Measurements from ENCODE around the gene ARHGAP26. TPM values are rescaled to one million over a fixed set of nuclear protein-coding genes. Genes with fewer than 3 reads are reported as not detected.
A peak's percentile ranks its signal among the peaks of the same experiment; 100 is the strongest.

The ARHGAP26 gene
- total and polyA plus RNA-seq, 12 donors: 7.5 to 45.8 (median 37.2) TPM

- DNase-seq (peak; percentile 50 to 73), ATAC-seq (peak in 7 of 8 donors; percentile 63 to 97 (median 87))
- H3K4me1 ChIP-seq: peaks cover 8 to 48% (median 31%) of the 10 kb centered on the region in 9 donors
- no peaks in the 10 kb centered on the region for H3K9me3 ChIP-seq
- H3K36me3 ChIP-seq: no peaks in the 10 kb centered on the region
- TF ChIP-seq CTCF (IDR thresholded peaks at IDR 0.05): no peak
- H3K27ac ChIP-seq: peak overlapping the region; percentile 18 to 86 (median 64)
- intact Hi-C loops (cut with DNase I): loop anchor here in 3 of 10 donors (2.0 to 10.0 kb wide), 3 partner anchors 16 to 122 kb away; no protein-coding TSS in a partner anchor
- no peaks in the 10 kb centered on the region for H3K27me3 ChIP-seq
- no peak overlapping the region for H3K4me3 ChIP-seq
- WGBS, 2 donors: 4 to 12% methylated on average over 3 of the region's 3 CpGs
Observed at GRCh38 chr5:142753116-142753631, 17.0 kb upstream of the ARHGAP26 start.

- WGBS, 2 donors: 81 to 84% methylated on average over 3 of the region's 3 CpGs
- TF ChIP-seq CTCF (IDR thresholded peaks at IDR 0.05): no peak
- Histone ChIP-seq H3K27ac (peak overlapping the region in 8 of 10 donors; percentile 46 to 86 (median 71)), H3K4me3 (no peak overlapping the region), H3K36me3 (no peaks in the 10 kb centered on the region), H3K4me1 (peaks cover 8 to 47% (median 31%) of the 10 kb centered on the region in 9 donors), H3K27me3 (no peaks in the 10 kb centered on the region), H3K9me3 (no peaks in the 10 kb centered on the region)
- intact Hi-C loops (cut with DNase I): loop anchor here in 3 of 10 donors (5.0 to 10.0 kb wide), 2 partner anchors 37 to 121 kb away; no protein-coding TSS in a partner anchor
- ATAC-seq (peak in 3 of 8 donors; percentile 12 to 38 (median 17)), DNase-seq (no peak)
Observed at GRCh38 chr5:142754031-142754430, 16.1 kb upstream of the ARHGAP26 start.

GRCh38 chr5:142756576-142756975, 13.6 kb upstream of the ARHGAP26 start:
- Histone ChIP-seq H3K27ac (no peak overlapping the region), H3K4me3 (no peak overlapping the region), H3K36me3 (no peaks in the 10 kb centered on the region), H3K9me3 (no peaks in the 10 kb centered on the region), H3K4me1 (peaks cover 8 to 33% (median 25%) of the 10 kb centered on the region in 9 donors), H3K27me3 (no peaks in the 10 kb centered on the region)
- 64 to 77% methylated on average over 3 of the region's 3 CpGs for WGBS, 2 donors
- no peak for TF ChIP-seq CTCF (IDR thresholded peaks at IDR 0.05)
- intact Hi-C loops (cut with DNase I): loop anchor here in 2 of 10 donors (10.0 kb wide), 1 partner anchor 118 kb away; no protein-coding TSS in a partner anchor
- ATAC-seq (no peak), DNase-seq (no peak)

- Histone ChIP-seq H3K36me3 (no peaks in the 10 kb centered on the region), H3K27me3 (no peaks in the 10 kb centered on the region), H3K27ac (no peak overlapping the region), H3K4me3 (no peak overlapping the region), H3K9me3 (no peaks in the 10 kb centered on the region), H3K4me1 (peaks cover 8 to 29% (median 17%) of the 10 kb centered on the region in 9 donors)
- ATAC-seq (no peak), DNase-seq (no peak)
- intact Hi-C loops (cut with DNase I): loop anchor here in 2 of 10 donors (10.0 kb wide), 1 partner anchor 117 kb away; no protein-coding TSS in a partner anchor
- 95 to 96% methylated on average over 4 of the region's 4 CpGs for WGBS, 2 donors
- no peak for TF ChIP-seq CTCF (IDR thresholded peaks at IDR 0.05)
Observed at GRCh38 chr5:142757564-142757963, 12.6 kb upstream of the ARHGAP26 start.

Measured in heart right ventricle (tissue), 16 donors.